Thyroid gland (tissue), 4 donors: ENCODE data around the gene LMTK3. TPM values are rescaled to one million over a fixed set of nuclear protein-coding genes. Genes with fewer than 3 reads are reported as not detected.
A peak's percentile ranks its signal among the peaks of the same experiment; 100 is the strongest.
"Not testable (repeated sequence)": the region's sequence is repeated elsewhere in the genome, so short reads cannot be mapped to it uniquely, and the experiment has no call there.

Source experiments
- DNase-seq, 2 donors: peaks; one replicate each; pipeline ENCODE4 v3.0.0-alpha.2; 2019
- H3K27ac ChIP-seq, 3 donors: fragments of 200-600 bp; sonication (generic); 1 replicate in 2 of 3; 2 replicates in 1 of 3; pipeline ENCODE4 v1.5.1; 2016 to 2019; ENCODE audit warnings: mild to moderate bottlenecking in 1 of 3, moderate library complexity in 1 of 3
- H3K27me3 ChIP-seq: fragments of 200-600 bp; sonication (generic); one replicate; pipeline ENCODE4 v1.5.1; 2019
- H3K36me3 ChIP-seq, 2 donors: fragments of 200-600 bp; sonication (generic); one replicate each; pipeline ENCODE4 v1.5.1; 2016 to 2019
- H3K4me1 ChIP-seq, 2 donors: fragments of 200-600 bp; sonication (generic); one replicate each; pipeline ENCODE4 v1.5.1; 2017 to 2019
- H3K4me3 ChIP-seq, 3 donors: fragments of 200-600 bp; sonication (generic); replicated peaks in 1 of 3; 1 replicate in 2 of 3; 2 replicates in 1 of 3; pipeline ENCODE4 v1.5.1; 2016; ENCODE audit warnings: mild to moderate bottlenecking in 1 of 3
- H3K9me3 ChIP-seq: fragments of 200-600 bp; sonication (generic); one replicate; pipeline ENCODE4 v1.5.1; 2017
- POLR2A ChIP-seq, 2 donors: fragments of 450-650 bp; IDR thresholded peaks; one replicate each; pipeline ENCODE4 v1.6.1; 2017; ENCODE audit warnings: antibody characterized with exemption in 2 of 2, mild to moderate bottlenecking in 2 of 2, moderate library complexity in 1 of 2
- WGBS, 2 donors: methylation state at CpG; one replicate each; pipeline ENCODE4 v1.1.5; 2017; 5-methylcytosine and 5-hydroxymethylcytosine counted together
- intact Hi-C: fragments of 100-400 bp; cut with DNase I; formaldehyde crosslinking; loops from one replicate; pipeline ENCODE4 v1.15.1; 2023
- total RNA-seq, 4 donors: library from RNA; depleted of rRNA; stranded (reverse); fragments of >200 nt; gene quantifications; one replicate each; pipeline ENCODE4 v1.2.3, GENCODE V29; 2016
- TF ChIP-seq, protein P1 (sequence below), 6 experiments: fragments of 200-600 bp in 3 of 6; fragments of 450-650 bp in 3 of 6; sonication (generic) in 3 of 6; IDR thresholded peaks; one replicate each; pipeline ENCODE4 v1.5.1; 2016 to 2019; ENCODE audit warnings: antibody characterized with exemption in 6 of 6, mild to moderate bottlenecking in 2 of 6, inconsistent platforms in 1 of 6, moderate library complexity in 1 of 6

The LMTK3 gene
- total RNA-seq, 4 donors from 2014 or later = 3.0 to 7.1 (median 4.6) TPM

DNA sequence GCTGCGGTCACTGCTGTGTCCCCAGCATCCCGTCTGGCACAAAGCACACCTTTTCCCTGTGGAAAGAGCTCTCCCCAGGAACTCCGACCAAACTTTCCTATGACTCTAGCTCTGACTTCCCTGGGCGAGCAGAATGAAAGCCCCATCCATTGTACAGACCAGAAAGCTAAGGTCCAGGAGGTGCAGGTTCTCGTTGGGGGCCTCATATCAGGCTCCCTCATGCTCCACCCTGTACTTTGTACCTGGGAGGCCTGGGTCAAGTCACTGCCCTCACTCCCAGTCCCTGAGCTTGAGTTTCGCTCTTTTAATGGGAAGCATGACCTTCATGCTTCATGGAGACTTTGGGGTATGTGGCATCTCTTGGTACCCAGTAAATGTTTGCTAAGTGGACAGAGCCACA lies 24.1 kb downstream of the LMTK3 start:
- Histone ChIP-seq H3K27me3 (no peaks in the 10 kb centered on the region), H3K27ac (peak overlapping the region; percentile 52 to 80 (median 61)), H3K4me1 (peaks cover 20 to 36% of the 10 kb centered on the region in 2 donors), H3K4me3 (no peak overlapping the region), H3K36me3 (no peaks in the 10 kb centered on the region), H3K9me3 (no peaks in the 10 kb centered on the region)
- intact Hi-C loops = no loop called here
- no peak for DNase-seq
- WGBS, 2 donors = 77 to 91% methylated on average over 6 of the region's 6 CpGs
- no peak for TF ChIP-seq POLR2A (IDR thresholded peaks at IDR 0.05)
- TF ChIP-seq, protein P1, sequence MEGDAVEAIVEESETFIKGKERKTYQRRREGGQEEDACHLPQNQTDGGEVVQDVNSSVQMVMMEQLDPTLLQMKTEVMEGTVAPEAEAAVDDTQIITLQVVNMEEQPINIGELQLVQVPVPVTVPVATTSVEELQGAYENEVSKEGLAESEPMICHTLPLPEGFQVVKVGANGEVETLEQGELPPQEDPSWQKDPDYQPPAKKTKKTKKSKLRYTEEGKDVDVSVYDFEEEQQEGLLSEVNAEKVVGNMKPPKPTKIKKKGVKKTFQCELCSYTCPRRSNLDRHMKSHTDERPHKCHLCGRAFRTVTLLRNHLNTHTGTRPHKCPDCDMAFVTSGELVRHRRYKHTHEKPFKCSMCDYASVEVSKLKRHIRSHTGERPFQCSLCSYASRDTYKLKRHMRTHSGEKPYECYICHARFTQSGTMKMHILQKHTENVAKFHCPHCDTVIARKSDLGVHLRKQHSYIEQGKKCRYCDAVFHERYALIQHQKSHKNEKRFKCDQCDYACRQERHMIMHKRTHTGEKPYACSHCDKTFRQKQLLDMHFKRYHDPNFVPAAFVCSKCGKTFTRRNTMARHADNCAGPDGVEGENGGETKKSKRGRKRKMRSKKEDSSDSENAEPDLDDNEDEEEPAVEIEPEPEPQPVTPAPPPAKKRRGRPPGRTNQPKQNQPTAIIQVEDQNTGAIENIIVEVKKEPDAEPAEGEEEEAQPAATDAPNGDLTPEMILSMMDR (IDR thresholded peaks at IDR 0.05) = no peak

DNA sequence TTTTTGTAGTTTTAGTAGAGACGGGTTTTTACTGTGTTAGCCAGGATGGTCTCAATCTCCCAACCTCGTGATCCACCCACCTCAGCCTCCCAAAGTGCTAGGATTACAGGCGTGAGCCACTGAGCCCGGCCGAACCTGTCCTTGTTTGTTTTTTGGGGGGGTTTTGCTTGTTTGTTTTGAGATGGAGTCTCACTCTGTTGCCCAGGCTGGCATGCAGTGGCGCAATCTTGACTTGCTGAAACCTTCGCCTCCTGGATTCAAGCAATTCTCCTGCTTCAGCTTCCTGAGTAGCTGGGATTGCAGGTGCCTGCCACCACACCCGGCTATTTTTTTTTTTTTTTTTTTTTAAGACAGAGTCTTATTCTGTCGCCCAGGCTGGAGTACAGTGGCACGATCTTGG lies 24.9 kb downstream of the LMTK3 start:
- H3K9me3 ChIP-seq, H3K27ac ChIP-seq, intact Hi-C loops, H3K4me3 ChIP-seq, H3K36me3 ChIP-seq, H3K27me3 ChIP-seq, DNase-seq: not testable (repeated sequence)
- H3K4me1 ChIP-seq = peaks cover 20 to 34% of the 10 kb centered on the region in 2 donors
- 89 to 90% methylated on average over 10 of the region's 10 CpGs for WGBS, 2 donors

DNA sequence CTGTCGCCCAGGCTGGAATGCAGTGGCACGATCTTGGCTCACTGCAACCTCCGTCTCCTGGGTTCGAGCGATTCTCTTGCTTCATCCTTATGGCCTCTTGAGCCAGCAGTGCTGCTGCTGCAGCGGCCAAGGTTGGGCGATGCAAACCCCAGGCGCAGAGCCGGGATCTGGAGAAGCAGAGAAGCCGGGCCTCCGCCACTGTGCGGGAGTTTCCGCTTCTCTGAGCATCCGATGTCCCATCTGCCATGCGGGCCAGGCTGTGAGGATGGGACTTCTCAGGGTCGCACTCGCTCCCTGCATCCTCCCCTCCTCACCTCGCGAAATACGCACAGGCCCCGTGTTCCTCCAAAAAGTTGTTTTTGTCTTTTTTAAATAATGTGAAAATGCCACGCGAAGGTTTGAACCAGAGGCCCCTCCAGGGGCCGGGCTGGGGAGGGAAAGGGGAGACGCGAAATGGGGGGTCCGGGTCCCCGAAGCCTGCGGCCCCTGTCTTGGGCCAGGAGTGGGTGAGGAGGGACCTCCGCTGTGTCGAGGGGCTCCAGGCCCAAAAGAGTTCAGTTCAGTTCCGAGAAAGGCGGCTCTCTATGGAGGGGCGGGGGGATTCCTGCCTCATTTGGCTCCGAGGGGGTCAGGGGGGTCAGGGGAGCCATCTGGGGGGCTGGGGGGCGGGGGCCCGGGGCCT lies 26.6 kb downstream of the LMTK3 start:
- H3K27me3 ChIP-seq = no peaks in the 10 kb centered on the region
- H3K27ac ChIP-seq = no peak overlapping the region
- H3K9me3 ChIP-seq = no peaks in the 10 kb centered on the region
- intact Hi-C loops = no loop called here
- TF ChIP-seq POLR2A (IDR thresholded peaks at IDR 0.05) = no peak
- TF ChIP-seq, protein P1 (IDR thresholded peaks at IDR 0.05) = no peak
- no peak for DNase-seq
- H3K4me3 ChIP-seq = no peak overlapping the region
- 78 to 81% methylated on average over 32 to 33 of the region's 37 CpGs for WGBS, 2 donors
- no peaks in the 10 kb centered on the region for H3K36me3 ChIP-seq
- H3K4me1 ChIP-seq = peaks cover 11 to 23% of the 10 kb centered on the region in 2 donors

DNA sequence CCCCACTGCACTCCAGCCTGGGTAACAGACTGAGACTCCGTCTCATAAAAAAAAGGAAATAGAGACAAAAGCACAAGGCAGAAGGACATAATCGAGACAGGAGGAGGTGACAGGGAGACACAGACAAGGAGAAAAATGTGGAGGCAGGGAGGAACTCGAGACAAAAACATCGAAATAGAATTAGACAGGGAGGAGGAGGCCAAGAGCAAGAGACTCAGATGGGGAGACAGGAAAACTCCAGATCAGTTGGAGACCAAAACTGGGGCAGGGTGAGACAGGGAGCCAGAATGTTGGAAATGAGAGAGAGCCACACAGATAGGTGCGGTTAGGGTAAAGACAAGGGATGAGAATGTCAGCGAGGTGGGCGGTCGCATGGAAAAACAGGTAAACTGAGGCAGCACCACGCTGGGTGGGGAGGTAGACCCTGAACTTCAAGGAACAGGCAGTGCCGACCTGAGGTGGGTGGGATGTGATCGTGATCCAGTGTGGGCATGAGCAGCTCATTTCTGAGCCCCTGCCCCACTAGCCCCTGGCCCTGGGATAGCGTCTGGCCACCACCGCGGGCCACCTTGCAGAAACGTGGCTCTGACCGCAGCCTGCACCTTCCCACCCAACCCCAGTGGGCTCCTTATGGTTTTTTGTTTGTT lies 27.3 kb downstream of the LMTK3 start:
- no peak for DNase-seq
- Histone ChIP-seq H3K9me3 (no peaks in the 10 kb centered on the region), H3K36me3 (peaks cover 0 to 4% of the 10 kb centered on the region in 2 donors), H3K4me1 (peaks cover 11 to 17% of the 10 kb centered on the region in 2 donors), H3K27me3 (no peaks in the 10 kb centered on the region), H3K4me3 (no peak overlapping the region), H3K27ac (no peak overlapping the region)
- TF ChIP-seq, protein P1 (IDR thresholded peaks at IDR 0.05) = no peak
- TF ChIP-seq POLR2A (IDR thresholded peaks at IDR 0.05) = no peak
- intact Hi-C loops = no loop called here
- 81 to 85% methylated on average over 16 of the region's 16 CpGs for WGBS, 2 donors

DNA sequence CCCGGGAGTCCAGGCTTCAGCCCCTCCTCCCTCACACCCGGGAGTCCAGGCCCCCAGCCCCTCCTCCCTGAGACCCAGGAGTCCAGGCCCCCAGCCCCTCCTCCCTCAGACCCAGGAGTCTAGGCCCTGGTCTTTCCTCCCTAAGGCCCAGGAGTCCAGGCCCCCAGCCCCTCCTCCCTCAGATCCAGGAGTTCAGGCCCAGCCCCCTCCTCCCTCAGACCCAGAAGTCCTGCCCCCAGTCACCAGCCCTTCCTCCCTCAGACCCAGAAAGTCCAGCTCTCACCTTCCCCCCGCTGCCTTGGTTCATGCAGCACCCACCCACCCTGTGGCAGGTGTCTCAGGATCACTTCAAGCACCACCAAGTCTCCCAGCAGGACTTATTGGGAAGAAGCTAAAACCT lies 28.3 kb downstream of the LMTK3 start:
- intact Hi-C loops = no loop called here
- WGBS, 2 donors = 92 to 100% methylated on average over 1 of the region's 3 CpGs
- H3K4me3 ChIP-seq = no peak overlapping the region
- H3K27me3 ChIP-seq = no peaks in the 10 kb centered on the region
- no peak overlapping the region for H3K27ac ChIP-seq
- TF ChIP-seq, protein P1 (IDR thresholded peaks at IDR 0.05) = no peak
- TF ChIP-seq POLR2A (IDR thresholded peaks at IDR 0.05) = no peak
- no peak for DNase-seq
- peaks cover 10 to 15% of the 10 kb centered on the region in 2 donors for H3K4me1 ChIP-seq
- H3K9me3 ChIP-seq = no peaks in the 10 kb centered on the region
- H3K36me3 ChIP-seq = peaks cover 10 to 11% of the 10 kb centered on the region in 2 donors
